GM19239 (cell line): ENCODE results near the gene SAMD15.
"Not testable (repeated sequence)": the region's sequence is repeated elsewhere in the genome, so short reads cannot be mapped to it uniquely, and the experiment has no call there.

Experiments
- DNase-seq: peaks from one replicate; pipeline ENCODE4 v3.0.0; 2011; ENCODE audit warnings: low spot score; ENCODE audit not compliant: insufficient read length
- FAIRE-seq: peaks from 2 replicates; lab custom pipeline; 2011; peaks lifted over from hg19 to GRCh38; lab: Jason Lieb, UNC

SAMD15 gene

GRCh38 chr14:77376771-77377501, at the start of gene SAMD15, which contains the start of gene TMED8:
Gene SAMD15 (plus strand): TSS chr14:77377379. CDS start chr14:77377419, 40 bp downstream.
Gene TMED8 (minus strand): TSS chr14:77377094. CDS start chr14:77377053, 41 bp downstream.
- FAIRE-seq (peak; percentile 96), DNase-seq (peak; percentile 81)

- DNase-seq: no peak
- FAIRE-seq: no peak
Observed at GRCh38 chr14:77329872-77330271, 47.3 kb upstream of the SAMD15 start.

- no peak for FAIRE-seq
- no peak for DNase-seq
Observed at GRCh38 chr14:77335576-77335975, 41.6 kb upstream of the SAMD15 start.

GRCh38 chr14:77337255-77337654, 39.9 kb upstream of the SAMD15 start:
- not testable (repeated sequence) for FAIRE-seq, DNase-seq

GRCh38 chr14:77337880-77338279, 39.3 kb upstream of the SAMD15 start:
- FAIRE-seq: no peak
- no peak for DNase-seq

- no peak for DNase-seq
- no peak for FAIRE-seq
Observed at GRCh38 chr14:77338302-77338701, 38.9 kb upstream of the SAMD15 start.

- FAIRE-seq (no peak), DNase-seq (no peak)
Observed at GRCh38 chr14:77339407-77339806, 37.8 kb upstream of the SAMD15 start.

GRCh38 chr14:77340389-77340788, 36.8 kb upstream of the SAMD15 start:
- FAIRE-seq: no peak

GRCh38 chr14:77342726-77343397, 34.3 kb upstream of the SAMD15 start:
- DNase-seq (no peak), FAIRE-seq (no peak)

More at GRCh38 chr14:77340389-77340788, 36.8 kb upstream of the SAMD15 start:
- no peak for DNase-seq

- no peak for FAIRE-seq
- no peak for DNase-seq
Observed at GRCh38 chr14:77343662-77344061, 33.5 kb upstream of the SAMD15 start.

GRCh38 chr14:77344377-77344996, 32.7 kb upstream of the SAMD15 start:
- DNase-seq (no peak), FAIRE-seq (peak; percentile 14)

GRCh38 chr14:77346495-77346894, 30.7 kb upstream of the SAMD15 start:
- no peak for DNase-seq
- no peak for FAIRE-seq

GRCh38 chr14:77347751-77348150, 29.4 kb upstream of the SAMD15 start:
- FAIRE-seq (no peak), DNase-seq (no peak)

- no peak for FAIRE-seq
- DNase-seq: no peak
Observed at GRCh38 chr14:77353469-77354141, 23.6 kb upstream of the SAMD15 start.

GRCh38 chr14:77355811-77356210, 21.4 kb upstream of the SAMD15 start:
- FAIRE-seq (peak; percentile 35), DNase-seq (no peak)

GRCh38 chr14:77356899-77357298, 20.3 kb upstream of the SAMD15 start:
- no peak for DNase-seq
- FAIRE-seq: no peak

- FAIRE-seq: no peak
- DNase-seq: no peak
Observed at GRCh38 chr14:77359626-77360025, 17.6 kb upstream of the SAMD15 start.

- DNase-seq (no peak), FAIRE-seq (peak; percentile 44)
Observed at GRCh38 chr14:77364146-77364545, 13.0 kb upstream of the SAMD15 start.

GRCh38 chr14:77369285-77369684, 7.9 kb upstream of the SAMD15 start:
- no peak for DNase-seq
- peak; percentile 81 for FAIRE-seq

- FAIRE-seq: peak; percentile 95
- no peak for DNase-seq
Observed at GRCh38 chr14:77372304-77372841, 4.8 kb upstream of the SAMD15 start.
